Activated effector memory CD4-positive, alpha-beta T cell treated with Interleukin-2 at 50 U/mL for 16 hours (primary cell): ENCODE results near the gene CLPTM1L.
"Not testable (repeated sequence)": the region's sequence is repeated elsewhere in the genome, so short reads cannot be mapped to it uniquely, and the experiment has no call there.

Source experiments
- DNase-seq: peaks from one replicate; pipeline ENCODE4 v3.0.0-alpha.2; 2020

Gene CLPTM1L

GRCh38 chr5:1380011-1380817 lies 35.3 kb upstream of the CLPTM1L start:
- peak; percentile 42 for DNase-seq

- DNase-seq: no peak
Observed at GRCh38 chr5:1378866-1379659, 34.2 kb upstream of the CLPTM1L start.

DNA sequence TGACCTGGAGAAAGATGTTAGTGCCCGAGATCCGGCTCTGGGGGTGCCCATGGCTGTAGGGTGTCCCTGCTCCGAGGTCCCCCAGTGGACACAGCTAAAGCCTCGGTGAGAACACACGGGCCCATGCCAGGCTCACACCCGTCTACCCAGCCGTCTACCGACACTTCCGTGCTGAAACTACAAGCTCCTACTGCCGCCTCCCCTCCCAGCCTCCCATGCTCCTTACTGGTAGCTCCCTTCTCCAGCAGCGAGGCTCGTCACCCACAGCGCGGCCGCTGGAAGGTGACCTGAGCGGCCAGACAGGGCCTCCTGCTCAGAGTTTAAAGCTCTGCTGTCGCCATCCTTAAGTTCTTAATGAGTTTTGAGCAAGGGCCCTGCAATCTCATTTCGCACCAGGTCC lies 33.2 kb upstream of the CLPTM1L start:
- no peak for DNase-seq

DNA sequence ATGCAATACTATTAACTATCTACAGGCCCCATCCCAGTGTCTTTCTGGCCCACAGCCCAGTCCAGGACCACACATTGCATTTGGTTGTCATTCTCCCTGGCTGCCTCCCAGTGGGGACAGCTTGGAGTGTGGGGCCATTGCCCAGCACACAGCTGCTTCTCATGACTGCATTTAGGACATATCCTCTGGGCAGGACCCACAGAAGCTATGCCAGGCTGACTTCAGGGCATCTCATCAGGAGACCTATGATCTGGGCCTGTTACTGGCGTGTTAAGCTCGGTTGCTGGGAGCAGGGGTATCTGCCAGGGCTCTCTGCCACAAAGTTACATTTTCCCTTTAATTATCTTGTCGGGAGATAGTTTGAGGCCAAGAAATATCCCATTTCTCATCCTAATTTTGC lies 32.1 kb upstream of the CLPTM1L start:
- DNase-seq: no peak

DNA sequence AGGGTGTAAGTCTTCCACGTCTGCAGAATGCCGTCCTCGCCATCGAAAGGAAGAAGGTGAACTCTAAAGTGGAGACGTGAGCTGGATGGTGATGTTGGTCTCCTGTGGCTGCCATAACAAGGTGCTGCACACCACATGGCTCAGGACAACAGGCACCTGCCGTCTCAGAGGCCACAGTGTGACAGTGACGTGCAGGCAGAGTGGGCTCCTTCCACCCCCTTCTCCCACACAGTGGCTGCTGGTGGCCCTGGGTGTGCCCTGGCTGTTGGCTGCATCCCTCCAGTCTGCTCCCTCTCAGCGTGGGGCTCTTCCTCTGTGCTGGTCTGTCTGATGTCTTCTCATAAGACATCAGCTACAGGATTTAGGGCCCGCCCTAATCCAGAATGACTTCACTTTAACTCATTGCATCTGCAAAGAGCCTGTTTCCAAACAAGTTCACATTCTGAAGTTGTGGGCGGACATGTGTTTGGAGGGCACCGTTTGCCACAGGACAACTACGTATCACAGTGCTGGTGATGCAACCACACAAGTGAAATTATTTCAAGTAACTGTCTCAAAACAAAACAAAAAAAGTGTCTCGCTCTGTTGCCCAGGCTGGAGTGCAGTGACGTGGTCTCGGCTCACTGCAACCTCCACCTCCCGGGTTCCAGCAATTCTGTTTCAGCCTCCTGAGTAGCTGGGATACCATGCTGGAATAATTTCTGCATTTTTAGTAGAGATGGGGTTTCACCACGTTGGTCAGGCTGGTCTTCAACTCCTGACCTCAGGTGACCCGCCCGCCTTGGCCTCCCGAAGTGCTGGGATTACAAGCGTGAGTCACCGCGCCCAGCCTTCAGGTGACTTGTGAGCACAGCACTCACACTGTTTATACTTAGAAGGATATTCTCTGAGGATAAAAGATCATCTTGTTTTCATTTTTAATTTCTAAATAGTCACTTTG lies 31.2 kb upstream of the CLPTM1L start:
- DNase-seq: no peak

DNA sequence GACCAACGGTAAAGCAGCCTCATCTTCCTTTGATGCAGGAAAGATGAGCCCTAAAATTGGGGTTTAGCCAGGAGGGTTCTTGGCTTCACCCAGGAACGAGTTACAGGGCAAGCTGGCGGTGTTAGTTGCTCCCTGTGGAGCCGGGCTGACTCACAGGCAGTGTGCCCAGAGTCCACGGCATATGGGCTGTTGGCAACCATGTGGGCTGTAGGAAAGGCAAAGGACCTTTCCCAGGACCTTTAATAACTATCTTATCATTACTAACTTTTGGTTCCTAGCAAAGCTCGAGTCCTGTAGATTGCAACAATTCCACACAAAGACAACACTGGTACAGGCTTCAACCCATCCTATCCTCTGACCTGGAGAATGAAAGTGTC lies 29.8 kb upstream of the CLPTM1L start:
- DNase-seq: no peak

GRCh38 chr5:1374030-1374678 lies 29.3 kb upstream of the CLPTM1L start:
- DNase-seq: no peak

- not testable (repeated sequence) for DNase-seq
Observed at GRCh38 chr5:1371972-1372342, 27.1 kb upstream of the CLPTM1L start.

- no peak for DNase-seq
Observed at GRCh38 chr5:1371218-1371971, 26.5 kb upstream of the CLPTM1L start.

- DNase-seq: no peak
Observed at GRCh38 chr5:1370006-1370405, 25.1 kb upstream of the CLPTM1L start.

DNA sequence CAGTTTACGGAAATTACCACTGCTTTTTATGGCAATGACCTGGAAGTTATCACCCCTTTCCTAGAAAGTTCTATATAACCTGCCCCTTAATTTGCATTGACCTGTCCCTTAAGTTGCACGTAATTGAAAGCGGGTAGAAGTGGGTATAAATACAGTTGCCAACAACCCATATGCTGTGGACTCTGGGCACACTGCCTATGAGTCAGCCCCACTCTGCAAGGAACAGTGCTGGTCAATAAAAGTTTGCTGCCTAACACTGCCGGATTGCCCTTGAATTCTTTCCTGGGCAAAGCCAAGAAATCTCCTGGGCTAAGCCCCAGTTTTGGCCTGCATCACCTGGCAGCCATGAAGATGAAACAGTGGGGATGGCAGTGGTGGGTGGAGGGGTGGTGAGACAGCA lies 23.9 kb upstream of the CLPTM1L start:
- DNase-seq: no peak

GRCh38 chr5:1368236-1368635 lies 23.3 kb upstream of the CLPTM1L start:
- no peak for DNase-seq

DNA sequence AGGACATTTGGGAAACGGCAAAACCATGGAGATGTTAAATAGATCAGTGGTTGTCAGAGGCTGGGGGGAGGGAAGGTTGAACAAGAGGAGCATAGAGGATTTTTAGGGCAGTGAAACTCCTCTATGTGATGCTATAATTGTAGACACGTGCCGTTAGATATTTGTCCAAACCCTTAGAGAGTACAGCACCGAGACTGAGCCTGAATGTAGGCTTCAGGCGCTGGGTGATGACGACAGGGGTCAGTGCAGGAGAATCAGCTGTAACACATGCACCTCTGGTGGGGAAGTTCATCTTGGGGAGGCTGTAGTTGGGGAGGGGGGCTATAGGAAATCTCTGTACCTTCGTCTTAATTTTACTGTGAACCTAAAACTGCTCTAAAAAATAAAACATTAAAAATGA lies 22.2 kb upstream of the CLPTM1L start:
- no peak for DNase-seq

GRCh38 chr5:1366514-1366913 lies 21.6 kb upstream of the CLPTM1L start:
- DNase-seq: no peak

GRCh38 chr5:1364211-1364610 lies 19.3 kb upstream of the CLPTM1L start:
- DNase-seq: no peak

GRCh38 chr5:1363581-1363980 lies 18.7 kb upstream of the CLPTM1L start:
- DNase-seq: no peak

- no peak for DNase-seq
Observed at GRCh38 chr5:1363160-1363559, 18.3 kb upstream of the CLPTM1L start.

DNA sequence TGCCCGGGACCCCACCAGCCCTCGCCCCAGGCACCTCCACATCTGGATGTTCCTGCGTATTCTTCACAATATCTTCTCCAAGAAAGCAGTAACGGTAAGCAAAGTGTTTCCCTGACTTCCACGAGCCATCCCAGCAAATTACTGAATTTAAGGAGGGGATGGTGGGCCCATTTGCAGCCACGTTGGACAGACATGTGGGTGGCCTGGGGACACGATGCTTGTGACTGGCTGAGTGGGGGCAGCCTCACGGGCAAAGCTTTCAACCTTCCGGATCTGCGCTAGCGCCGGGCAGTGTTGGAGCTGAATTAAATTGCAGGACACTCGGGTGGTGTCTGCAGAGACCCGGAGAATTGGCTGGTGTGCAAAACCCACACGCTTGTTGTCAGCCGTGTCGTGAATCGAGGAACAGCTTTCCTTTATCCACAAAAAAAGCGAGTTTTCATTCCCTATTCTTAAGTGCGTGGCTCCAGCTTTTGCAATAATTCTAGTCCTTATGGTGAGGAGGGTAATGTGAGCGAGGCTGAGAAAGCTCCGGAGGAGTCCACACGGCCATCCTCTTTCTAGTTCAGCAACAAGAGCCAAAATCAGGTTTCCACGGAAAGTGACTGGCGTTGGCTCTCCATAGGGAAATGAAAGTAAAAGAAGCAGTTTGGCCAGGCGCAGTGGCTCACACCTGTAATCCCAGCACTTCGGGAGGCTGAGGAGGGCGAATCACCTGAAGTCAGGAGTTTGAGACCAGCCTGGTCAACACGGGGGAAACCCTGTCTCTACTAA lies 17.5 kb upstream of the CLPTM1L start:
- DNase-seq: no peak

GRCh38 chr5:1360861-1361260 lies 16.0 kb upstream of the CLPTM1L start:
- DNase-seq: no peak

DNA sequence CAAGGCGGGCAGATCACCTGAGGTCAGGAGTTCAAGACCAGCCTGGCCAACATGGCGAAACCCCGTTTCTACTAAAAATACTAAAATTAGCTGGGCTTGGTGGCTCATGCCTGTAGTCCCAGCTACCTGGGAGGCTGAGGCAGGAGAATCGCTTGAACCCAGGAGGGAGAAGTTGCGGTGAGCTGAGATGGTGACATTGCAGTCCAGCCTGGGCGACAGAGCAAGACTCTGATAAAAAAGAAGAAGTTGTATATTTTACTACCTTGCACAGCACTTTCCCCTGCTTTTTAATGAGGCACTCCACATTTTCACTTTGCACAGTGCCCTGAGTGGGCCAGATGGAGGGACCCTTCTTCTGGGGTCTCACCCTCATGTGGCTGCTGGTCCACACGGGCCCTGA lies 15.5 kb upstream of the CLPTM1L start:
- DNase-seq: not testable (repeated sequence)

- no peak for DNase-seq
Observed at GRCh38 chr5:1359713-1360112, 14.8 kb upstream of the CLPTM1L start.
